Kidney tubule cell (primary cell): ENCODE data around the gene GMNN.
"Not testable (repeated sequence)": the region's sequence is repeated elsewhere in the genome, so short reads cannot be mapped to it uniquely, and the experiment has no call there.

Experiments
- DNase-seq: peaks from one replicate; pipeline ENCODE4 v3.0.0-alpha.2; 2018; ENCODE audit warnings: low spot score

GMNN gene

DNA sequence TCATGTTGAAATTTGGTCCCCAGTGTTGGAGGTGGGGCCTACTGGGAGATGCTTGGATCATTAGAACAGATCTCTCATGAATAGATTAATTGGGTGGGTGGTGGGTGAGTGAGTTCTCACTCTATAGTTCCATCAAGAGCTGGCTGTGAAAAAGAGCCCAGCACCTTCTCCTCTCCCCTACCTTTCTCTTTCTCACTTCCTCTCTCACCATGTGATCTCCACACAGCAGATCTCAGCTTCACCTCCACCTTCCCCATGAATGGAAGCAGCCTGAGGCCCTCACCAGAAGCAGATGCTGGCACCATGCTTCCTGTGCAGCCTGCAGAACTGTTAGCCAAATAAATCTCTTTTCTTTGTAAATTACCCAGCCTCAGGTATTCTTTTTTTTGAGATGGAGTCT lies 12.9 kb upstream of the GMNN start:
- DNase-seq, result no peak

DNA sequence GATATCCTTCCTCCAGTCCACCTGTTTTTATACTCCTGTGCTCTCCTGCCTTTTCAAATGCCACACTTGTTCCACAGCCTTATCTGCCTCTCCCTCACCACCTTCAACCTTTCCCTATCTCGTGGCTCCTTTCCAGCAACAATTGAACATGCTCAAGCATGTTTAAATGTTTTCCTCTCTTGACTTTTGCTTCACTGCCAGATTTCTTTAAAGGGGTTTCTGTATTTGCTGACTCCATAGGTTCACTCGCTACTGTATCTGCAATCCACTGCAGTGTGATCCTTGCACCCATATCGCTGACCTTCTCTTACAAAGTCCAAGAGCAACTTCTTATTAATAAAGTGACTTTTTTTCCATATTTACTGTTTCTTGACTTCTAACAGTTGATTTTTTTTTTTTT lies 11.2 kb upstream of the GMNN start:
- no peak for DNase-seq

DNA sequence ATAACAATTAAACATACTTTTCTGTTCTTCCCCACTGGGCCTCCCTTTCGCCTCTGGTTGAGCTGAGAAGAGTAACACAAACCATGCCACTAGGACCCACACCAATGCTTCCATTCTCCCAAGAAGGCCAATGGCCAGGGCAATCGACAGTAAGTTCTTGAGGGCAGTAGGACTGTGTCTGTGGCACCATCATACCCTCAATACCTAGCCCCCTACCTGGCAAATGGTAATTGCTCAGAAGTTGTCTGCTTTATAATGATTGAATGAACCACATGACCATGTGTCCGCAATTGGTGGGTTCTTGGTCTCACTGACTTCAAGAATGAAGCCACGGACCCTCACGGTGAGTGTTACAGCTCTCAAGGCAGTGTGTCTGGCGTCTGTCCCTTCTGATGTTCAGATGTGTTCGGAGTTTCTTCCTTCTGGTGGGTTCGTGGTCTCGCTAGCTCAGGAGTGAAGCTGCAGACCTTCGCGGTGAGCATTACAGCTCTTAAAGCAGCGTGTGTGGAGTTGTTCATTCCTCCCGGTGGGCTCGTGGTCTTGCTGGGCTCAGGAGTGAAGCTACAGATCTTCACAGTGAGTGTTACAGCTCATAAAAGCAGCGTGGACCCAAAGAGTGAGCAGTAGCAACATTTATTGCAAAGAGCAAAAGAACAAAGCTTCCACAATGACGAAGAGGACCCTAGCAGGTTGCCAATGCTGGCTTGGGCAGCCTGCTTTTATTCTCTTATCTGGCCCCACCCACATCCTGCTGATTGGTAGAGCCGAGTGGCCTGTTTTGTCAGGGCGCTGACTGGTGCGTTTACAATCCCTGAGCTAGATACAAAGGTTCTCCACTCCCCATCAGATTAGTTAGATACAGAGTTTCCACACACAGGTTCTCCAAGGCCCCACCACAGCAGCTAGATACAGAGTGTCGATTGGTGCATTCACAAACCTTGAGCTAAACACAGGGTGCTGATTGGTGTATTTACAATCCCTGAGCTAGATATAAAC lies 9.6 kb upstream of the GMNN start:
- not testable (repeated sequence) for DNase-seq

DNA sequence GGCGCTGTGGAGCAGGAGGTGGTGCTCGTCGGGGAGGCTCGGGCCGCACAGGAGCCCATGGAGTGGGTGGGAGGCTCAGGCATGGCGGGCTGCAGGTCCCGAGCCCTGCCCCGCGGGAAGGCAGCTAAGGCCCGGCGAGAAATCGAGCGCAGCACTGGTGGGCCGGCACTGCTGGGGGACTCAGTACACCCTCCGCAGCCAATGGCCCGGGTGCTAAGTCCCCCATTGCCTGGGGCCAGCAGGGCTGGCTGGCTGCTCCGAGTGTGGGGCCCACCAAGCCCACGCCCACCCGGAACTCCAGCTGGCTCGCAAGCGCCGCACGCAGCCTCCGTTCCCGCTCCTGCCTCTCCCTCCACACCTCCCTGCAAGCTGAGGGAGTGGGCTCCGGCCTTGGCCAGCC lies 8.8 kb upstream of the GMNN start:
- DNase-seq, result not testable (repeated sequence)

DNA sequence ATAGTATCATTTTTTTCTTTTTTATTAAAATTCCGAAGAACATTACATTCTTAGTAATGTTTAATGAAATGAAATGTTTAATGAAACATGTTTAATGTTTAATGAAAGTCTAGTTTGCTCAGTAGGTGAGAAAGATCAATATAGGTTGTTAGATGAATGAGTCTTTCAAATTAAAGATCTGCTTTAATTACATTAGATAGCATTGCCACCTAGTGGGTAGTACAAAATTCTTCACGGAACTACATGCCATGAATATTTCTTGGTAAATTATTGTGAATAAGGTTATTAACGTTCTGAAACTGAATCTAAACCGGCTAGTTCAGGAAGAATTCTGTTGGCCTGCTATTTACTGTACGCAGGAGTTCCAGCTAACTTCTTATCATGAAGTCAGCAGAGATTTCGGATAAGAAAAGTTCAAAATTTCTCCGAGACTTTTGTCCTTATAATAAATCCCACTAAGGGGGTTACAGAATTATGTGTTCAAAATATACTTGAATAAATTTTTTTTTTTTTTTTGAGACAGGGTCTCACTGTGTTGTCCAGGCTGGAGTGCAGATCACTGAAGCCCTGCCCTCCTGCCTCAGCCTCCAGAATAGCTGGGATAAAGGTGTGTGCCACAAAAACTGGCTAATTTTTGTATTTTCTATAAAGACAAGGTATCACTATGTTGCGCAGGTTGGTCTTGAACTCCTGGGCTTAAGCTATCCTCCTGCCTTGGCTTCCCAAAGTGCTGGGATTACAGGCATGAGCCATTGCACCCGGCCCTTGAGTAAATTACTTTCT lies 7.9 kb upstream of the GMNN start:
- DNase-seq, result peak; percentile 53

DNA sequence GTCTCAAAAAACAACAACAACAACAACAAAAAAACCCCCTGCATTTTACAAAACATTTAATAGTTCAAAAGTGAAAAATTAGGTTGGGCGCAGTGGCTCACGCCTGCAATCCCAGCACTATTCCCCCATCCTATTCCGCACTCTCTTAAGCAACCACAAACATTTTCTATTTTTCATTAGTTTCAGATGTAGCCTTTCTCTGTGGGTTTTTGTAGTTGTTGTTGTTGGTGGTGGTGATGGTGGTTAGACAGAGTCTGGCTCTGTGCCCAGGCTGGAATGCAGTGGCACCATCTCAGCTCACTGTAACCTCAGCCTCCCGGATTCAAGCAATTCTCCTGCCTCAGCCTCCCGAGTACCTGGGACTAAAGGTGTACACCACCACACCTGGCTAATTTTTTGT lies 6.4 kb upstream of the GMNN start:
- DNase-seq, result no peak

DNA sequence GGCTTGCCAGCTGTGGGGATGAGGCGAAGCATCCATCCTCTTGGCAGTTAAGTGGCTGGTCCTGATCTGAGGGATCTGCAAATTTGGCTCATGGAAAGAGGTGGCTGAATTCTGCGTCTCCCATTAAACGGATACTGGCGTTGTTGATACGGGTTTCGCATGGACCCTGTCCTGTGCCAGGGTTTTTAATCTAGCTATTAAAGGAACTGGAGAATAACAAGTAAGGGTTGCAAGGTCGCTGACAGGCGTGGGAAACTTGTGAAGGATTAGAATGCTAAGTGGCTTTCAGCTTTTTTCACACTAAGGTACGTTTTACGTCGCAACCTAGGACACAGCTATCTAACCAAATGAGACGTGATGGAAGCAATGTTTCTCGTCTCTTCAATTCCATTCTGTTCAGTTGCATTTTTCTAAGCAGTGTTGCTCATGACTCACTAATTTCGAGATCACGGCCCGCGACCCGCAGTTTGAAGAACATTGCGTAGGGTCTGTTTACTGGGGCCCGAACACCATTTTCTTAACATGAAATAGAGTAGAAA lies 852 bp downstream of the GMNN start:
- DNase-seq, result peak; percentile 64

DNA sequence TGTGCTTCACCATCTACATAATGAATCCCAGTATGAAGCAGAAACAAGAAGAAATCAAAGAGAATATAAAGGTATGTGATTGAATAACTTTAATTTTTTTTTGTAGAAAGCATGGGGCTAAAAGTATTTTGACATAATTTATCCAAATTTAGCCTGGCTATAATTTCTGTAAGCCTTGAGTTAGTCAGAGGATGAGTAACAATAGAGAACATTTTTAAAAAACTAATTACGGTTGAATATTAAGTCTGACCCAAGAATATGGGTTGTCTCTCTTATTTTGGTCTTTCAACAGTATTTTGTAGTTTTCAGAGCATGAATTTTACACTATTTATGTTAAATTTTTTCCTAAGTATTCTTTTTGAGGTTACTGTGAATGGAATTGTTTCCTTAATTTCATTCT lies 2.5 kb downstream of the GMNN start:
- no peak for DNase-seq

DNA sequence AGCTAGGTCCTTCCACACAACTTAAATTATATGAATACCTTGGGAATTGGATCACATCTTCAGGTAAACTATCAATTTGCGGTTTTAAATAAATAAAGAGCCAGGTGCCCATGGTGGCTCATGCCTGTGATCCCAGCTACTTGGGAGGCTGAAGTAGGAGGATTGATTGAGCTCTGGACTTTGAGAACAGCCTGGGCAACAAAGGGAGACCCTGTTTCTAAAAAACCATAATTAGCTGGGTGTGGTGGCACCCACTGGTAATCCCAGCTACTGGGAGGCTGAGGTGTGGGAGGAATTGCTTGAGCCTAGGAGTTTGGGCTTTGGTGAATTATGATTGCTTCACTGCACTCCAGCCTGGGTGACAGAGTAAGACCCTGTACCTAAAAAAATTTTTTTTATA lies 3.4 kb downstream of the GMNN start:
- DNase-seq, result no peak

DNA sequence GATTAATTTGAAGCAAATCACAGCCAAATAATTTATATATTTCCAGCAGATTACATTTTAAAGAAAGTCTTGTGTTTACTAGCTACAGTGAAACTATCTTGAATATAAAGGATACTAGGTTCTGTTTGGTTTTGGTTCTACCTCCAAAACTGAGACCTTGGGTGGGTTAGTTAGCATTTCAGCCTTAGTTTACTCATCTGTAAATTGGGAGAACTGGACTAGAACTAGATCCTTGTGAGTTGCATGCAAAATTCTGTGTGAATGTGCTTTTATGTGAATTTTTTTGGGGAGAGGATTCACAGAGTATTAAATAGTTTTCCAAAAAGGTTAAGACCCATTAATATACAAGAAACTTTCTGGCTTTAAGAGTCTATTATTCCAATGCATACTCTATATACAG lies 4.1 kb downstream of the GMNN start:
- DNase-seq, result no peak

DNA sequence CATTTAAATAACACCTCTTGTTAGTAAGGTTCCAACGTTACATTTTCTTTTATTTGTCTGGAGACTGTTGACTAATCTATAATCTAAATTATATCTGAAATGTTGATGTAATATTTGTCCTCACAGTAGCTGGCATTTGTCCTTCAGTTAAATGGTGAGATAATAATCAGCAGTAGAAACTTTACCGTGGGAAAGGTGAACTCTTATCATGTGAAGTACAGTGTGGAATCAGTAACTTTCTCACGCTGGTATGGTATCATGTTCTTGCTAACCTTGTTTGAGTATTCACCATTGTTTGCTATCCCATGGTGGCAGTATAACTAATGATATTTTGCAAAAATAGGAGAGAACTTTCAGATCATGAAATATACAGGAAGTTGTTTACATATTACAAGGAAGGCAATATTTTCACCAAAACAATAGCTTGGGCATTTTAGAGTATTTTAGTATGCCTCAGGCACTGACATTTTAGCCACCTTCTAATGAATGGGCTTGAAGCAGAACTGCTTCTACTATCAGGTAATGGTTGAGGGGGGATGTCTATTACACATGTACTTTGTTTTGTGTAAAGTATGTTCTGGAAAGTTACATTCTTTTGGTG lies 4.8 kb downstream of the GMNN start:
- DNase-seq, result peak; percentile 25

DNA sequence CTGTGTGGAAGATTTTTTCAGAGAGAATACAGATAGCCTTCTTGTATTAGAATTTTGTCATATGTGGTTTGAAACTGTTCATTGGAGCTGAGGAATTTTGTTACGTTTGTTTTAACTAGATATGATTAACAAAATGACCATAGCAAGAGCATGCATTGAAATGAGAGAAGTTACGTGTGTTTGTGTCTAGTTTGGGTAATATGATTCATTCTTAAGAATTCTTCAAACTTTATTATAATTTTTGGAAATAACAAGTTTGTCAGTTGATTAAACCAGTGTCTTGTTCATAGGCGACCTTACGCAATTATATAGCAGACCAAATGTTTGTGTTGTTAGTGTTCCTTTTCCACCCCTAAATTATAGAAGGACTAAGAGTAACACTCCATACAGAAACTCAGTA lies 5.5 kb downstream of the GMNN start:
- peak; percentile 80 for DNase-seq

DNA sequence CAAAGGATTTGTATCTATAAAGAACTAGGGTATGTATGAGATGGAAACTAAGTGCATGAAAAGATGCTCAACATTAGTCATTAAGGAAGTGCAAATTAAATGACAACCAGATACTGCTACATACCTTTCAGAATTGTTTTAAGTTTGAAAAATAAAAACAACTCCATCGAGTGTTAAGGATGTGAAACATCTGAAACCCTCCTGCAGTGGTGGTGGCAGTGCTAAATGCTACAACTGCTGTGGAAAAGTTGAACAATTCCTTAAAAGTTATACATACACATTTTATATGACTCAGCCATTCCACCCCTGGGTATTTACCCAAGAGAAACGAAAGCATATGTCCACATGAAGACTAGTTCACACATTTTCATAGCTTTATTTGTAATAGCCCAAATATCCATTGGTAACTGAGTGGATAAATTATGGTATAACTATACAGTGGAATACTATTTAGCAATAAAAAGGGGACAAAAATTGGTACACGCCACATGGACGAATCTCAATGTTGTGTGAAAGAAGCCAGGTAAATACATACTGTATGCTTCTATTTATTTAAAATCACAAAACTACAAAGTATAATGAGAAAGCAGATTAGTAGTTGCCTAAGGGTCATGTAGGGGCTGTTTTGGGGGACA lies 13.4 kb downstream of the GMNN start:
- DNase-seq, result no peak

DNA sequence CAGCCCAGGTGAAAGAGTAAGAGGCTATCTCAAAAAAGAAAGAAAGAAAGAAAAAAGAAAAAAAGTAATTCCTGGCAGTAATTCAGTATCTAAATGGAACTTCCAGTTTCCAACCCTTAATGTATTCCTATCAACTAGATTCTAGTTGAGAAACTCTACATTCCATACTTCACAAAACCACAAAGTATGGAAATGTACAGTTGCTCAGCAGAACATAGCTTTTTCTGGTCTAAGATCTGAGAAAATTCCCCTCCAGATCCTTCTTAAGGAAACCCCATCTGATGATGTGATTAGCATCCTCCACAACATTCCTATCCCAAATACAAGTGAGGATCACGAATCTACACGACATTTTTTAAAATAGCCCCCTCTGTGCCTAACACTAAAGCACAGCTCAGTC lies 20.4 kb downstream of the GMNN start:
- no peak for DNase-seq

DNA sequence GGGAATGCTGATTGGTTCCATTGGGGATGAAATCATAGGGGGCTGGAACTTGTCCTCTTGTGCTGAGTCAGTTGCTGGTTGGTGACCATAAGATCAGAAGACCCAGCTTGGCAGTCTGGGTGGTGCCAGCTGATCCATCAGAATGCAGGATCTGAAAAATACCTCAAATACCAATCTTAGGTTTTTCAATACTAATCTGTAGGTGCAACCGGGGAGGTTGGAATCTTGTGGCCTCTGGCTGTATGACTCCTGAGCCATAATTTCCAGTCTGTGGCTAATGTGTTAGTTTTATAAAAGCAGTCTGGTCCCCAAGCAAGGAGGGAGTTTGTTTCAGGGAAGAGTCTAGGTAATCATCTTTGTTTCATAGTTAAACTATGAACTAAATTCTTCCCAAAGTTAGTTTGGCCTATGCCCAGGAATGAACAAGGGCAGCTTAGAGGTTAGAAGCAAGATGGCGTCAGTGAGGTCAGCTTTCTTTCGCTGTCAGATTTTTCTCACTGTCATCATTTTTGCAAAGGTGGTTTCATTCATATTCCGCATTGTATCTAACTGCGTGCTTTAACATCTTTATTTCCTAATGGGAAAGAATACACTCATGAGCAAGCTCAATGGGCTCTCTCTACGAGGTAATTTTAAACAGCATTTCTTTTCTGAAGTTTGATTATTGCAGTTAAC lies 22.0 kb downstream of the GMNN start:
- peak; percentile 62 for DNase-seq

DNA sequence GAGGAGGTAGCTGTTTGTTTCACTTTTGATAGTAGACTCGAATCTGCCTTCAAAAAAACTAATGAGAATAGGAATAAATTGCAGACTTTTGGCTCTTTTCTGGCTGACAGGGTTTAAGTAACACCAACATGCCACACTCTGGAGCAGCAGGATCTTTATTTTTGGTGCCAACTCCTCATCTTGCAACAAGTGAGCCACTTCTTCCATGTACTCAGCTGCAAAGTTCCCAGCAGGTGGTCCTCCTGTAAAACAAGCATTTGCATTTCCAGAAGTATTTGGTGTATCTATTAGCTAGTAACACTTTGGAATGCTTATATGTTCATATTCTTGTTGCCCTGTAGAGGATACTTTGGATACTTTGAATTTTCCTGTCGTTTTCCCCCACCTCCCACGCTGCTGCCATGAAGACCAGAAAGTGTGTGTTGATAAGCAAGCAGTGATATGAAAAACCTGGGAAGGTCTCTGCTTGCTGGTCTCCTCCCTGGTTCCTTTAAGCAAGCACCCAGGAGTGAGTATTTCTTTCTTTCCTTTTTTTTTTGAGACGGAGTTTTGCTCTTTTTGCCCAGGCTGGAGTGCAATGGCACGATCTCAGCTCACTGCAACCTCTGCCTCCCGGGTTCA lies 23.0 kb downstream of the GMNN start:
- DNase-seq, result no peak

DNA sequence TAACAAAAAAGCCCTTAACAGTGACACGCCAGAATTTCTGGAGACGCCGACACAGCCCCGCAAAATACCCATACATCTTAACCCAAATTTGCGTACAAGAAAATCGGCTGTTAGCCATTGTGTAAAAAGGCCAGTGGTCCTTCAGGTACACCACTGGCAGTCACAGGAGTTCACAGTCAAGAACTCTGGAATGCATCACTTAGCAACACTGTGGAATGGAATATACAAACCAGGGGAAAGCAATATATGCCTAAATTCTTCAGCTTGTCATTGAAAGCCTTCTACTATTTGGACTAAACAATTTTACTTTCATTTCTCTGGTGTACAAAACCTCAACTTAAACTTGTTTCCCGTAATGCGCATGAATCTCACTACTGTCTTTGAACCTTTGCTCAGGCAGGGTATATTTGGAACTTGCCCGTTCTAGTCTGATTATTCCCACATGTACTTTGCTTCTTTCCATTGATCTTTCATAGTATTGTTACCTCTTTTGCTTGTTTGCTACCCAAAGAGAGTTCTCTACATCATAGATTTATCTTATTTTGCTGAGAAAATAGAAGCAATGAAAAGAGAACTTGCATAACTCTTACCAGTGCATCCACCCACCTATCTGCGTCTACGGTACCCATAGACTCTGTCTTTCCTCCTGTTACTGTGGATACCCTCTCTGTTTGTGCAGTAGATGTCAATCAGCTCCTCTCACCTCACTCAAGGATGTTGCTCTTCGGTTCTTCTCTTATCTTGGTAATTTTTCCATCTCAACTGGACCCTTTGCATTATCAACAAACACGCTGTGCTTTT lies 24.2 kb downstream of the GMNN start, which contains the start of gene ARMH2:
TSS of gene ARMH2 (minus strand) at position 178 of the 801 bp plus-strand sequence. CDS start at position 118, 60 bp downstream.
- peak; percentile 16 for DNase-seq

DNA sequence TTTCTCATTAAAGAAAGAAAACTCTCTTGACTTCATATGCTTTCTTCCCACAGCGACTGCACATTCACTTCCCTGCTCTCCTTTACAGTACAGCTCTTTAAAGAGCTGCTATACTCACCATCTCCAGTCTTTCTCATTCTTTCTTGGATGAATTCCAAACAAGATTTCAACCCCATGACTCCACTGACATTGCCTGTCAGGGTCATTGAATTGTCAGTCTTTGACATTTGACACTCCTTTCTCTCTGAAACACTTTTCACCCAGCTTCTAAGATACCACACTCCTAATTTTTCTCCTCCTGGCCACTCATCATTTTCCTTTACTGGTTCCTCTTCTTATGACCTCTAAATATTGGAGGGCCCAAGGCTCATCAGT lies 24.8 kb downstream of the GMNN start:
- peak; percentile 47 for DNase-seq

DNA sequence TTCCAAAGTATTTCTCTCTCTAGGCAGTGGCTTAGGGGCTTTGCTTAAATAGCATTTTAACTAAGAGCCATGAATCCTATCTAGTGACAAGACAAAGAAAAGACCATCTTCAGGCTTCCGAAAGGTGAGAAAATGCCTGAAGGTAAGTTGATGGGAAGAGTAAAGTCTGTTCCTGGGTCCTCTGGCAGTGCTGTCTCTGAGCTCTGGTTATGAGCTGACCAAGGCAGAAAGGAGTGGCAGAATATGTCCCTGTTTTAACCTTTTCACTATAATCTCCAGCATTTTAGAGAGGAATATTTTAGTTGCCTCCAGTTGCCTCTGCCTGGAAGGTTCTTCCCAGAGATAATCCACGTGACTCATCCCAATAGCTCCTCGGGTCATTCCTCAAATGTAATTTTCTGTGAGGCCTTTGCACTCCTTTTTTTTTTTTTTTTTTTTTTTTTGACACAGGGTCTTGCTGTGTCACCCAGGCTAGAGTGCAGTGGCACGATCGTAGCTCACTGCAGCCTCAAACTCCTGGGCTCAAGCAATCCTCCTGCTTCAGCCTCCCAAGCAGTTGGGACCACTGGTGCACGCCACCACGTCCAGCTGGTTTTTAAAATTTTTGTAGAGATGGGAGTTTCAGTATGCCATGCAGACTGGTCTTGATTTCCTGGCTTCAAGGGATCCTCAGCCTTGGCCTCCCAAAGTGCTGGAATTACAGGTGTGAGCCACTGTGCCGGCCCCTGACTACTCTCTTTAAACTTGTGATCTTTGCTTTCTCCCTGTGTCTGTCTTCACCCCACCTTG lies 27.7 kb downstream of the GMNN start:
- DNase-seq, result peak; percentile 19
